GM19455 (cell line): ENCODE measurements around the gene MSMB.
"Not testable (repeated sequence)": the region's sequence is repeated elsewhere in the genome, so short reads cannot be mapped to it uniquely, and the experiment has no call there.

ENCODE experiments used
- ATAC-seq: cut with Tn5 transposase; IDR thresholded peaks from one replicate; pipeline ENCODE4 v1.9.1; 2021; ENCODE audit not compliant: unreplicated experiment

The MSMB gene, protein sequence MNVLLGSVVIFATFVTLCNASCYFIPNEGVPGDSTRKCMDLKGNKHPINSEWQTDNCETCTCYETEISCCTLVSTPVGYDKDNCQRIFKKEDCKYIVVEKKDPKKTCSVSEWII

DNA sequence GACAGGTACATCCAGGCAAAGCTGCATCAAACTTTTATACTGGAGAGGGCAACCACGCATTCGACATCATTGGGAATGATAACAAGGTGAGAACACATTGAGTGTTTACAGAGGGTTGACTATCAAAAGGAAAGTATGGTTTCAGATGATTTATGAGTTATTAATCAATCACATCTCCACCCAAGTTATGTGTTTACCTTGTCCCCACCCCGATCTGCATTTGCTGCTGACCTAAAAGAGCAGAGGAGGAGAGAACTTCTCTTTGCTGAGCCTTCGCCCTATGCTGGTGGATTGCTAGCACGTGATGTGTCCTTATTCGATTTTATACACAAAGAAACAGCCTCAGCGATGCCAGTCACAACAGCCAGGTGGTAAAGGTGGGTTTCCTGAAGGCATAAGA, at the start of gene MSMB:
MSMB (minus strand) TSS at position 9 of the 400 bp plus-strand sequence. CDS start 32 bp downstream, outside the sequence.
- no peak for ATAC-seq

DNA sequence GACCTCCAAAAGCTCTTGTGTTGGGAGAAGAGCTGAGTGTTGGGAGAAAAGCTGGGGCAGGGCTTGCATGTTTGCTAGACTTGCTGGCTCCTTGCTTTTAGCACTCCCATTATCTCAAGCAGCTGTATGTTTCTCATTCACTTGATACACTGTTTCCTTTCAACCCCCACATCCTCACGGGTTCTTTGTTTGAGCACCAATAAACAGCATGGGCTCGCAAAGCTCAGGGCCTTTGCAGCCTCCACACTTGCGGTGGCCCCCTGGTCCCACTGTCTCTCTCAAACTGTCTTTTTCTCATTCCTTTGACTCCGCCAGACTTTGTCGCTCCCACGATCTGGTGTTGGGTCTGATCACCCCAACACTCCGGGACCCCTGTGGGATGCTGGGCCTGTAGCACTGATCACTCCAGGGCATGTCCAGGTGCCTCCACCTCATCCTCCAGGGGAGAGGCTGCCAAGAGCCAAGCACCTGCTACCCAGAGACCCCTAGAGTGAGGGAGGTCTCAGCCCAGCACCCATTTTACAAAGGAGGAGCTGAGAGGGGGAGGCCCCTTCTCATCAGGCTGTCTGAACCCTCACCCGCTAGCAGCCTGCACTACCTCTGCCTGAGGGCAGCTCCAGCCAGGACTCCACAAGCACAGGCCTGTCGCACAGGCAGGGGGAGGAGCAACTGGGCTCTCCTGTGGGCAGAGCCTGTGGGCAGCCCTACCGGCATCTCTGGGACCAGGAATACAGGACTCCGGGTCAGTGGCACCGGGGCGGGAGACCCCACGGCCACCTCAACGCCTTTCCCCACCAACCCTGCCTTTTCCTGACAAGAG, 49.1 kb upstream of the MSMB start:
- no peak for ATAC-seq

DNA sequence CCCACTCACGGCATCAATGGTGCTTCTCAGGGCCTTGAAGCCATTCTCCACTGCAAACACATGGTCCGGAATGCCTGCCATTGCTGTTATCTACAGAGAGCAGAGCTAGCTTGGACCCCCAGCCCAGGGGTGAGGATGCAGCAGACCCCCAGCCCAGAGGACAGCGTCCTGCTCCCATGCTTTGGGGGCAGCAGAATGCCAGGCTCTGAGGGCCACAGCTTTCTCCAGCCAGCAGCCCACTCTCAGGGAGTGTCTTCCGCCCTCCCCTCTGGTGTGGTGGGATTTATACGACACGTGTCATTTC, 48.1 kb upstream of the MSMB start:
- no peak for ATAC-seq

DNA sequence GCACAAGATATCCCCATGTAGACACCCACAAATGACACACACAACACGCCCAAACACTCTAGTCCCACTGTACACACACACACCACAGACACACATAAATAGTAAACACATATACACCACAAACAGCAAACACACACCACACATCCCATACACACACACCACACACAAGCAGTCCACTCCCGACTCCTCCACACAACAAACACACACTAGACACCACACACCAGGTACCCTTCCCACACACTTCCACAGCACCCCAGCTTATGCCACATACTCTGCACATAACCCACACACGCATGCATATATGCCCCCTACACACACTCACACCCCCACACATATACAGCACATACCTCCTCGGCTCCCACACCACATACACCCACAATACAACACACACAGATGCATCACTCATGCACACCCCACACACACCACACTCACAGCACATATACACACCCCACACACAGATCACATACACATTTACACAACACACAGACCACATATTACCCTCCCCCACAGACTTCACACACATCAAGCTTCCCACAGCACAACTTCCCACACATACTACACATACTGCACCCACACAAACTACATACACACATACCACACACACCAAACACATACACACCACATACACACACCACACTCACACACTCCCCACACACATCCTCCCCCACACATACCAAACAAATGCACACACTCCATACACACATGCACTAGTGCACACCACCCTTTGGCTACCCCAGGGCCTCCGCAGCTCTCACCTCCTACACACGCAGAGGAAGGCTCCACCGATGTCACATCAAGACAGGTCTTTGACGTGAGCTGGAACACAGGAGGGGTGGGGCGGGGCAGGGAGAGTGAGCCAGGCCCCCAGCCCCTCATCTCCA, 47.5 kb upstream of the MSMB start:
- not testable (repeated sequence) for ATAC-seq

DNA sequence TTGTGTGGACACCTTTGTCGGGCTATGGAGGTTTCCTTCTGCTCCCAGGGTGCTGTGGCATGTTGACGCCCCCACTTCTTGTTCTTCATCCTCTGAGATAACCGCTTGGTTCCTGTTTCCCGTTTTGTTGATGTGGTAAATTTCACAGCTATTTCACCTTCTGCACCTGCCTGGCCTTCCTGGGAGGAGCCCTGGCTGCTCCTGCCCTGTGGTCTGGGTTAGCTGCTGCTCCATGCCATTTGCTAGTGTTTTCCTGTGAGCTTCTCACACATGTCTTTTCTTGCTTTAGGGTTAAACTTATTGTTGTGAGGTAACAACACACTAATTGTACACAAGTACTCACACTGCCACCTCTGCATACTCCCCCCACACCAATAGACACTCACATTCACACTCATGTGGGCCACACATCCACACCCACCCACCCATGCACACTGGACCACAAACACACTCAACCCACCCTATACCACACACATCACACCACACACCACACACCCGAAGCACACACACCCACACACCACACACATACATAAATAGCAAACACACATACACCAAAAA, 46.5 kb upstream of the MSMB start:
- no peak for ATAC-seq

DNA sequence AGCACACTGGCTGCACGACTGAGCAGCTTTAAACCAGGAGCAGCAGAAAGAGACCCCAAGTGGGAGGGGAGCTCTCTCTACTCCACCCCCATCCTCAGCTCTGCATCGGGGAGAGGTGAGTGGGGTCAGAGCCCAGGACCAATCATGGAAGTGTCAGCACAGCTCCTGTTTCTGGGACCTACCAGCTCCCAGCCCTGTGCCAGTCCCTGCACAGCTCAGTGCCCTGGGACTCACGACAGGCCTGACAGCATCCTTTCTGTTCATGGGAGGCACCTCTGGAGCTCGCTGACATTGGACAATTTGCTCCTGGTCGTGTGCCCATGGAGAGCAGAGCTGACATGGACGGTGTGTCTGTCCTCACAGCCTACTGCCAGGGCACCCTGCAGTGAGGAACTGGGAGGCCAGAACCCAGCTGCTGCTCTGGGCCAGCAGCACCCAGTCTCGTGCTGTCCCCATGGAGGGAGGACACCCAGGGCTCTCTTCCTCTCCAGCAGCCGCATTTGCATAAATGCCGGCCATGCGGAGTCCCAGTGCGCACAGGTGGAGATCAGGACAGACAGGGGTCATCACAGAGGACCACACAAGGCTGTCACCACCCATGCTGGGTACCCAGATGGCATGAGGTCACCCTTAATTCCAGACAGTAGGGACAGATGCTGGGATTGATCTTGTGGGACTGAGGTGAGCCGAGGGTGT, 45.9 kb upstream of the MSMB start:
- no peak for ATAC-seq

DNA sequence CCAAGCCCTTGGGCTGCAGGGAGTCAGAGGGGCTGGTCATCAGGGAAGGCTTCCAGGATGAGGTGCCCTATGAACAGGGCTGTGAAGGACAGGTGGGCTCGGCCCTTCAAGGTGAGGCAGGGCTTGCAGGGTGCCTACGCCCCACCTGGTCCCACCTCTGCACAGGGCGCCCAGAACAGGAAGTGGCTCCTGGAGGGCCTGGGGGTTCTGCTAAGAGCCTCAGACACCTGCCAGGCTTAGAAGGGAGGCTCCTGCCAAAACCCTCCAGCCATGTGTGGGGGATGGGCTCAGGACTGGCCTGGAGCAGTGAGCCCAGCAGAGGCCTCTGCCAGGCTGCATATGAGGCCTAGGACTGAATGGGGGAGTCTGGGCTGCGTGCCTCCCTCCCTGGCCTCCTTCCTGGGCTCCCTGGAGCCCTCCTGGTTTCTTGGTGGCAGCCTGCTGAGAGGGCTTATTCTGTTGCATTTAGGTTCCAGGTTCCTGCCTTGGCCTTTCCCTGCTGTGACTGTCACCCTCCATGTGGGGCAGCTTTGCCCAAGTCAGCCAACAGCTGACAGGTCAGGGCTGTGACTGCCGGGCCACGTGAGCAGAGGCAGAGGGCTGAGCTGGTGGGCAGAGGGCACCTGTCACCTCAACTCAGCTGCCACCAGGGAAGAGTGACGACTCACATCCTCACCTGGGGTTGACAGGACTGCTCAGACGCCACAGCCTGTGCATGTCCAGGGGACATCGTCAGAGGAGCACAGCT, 45.2 kb upstream of the MSMB start:
- no peak for ATAC-seq

DNA sequence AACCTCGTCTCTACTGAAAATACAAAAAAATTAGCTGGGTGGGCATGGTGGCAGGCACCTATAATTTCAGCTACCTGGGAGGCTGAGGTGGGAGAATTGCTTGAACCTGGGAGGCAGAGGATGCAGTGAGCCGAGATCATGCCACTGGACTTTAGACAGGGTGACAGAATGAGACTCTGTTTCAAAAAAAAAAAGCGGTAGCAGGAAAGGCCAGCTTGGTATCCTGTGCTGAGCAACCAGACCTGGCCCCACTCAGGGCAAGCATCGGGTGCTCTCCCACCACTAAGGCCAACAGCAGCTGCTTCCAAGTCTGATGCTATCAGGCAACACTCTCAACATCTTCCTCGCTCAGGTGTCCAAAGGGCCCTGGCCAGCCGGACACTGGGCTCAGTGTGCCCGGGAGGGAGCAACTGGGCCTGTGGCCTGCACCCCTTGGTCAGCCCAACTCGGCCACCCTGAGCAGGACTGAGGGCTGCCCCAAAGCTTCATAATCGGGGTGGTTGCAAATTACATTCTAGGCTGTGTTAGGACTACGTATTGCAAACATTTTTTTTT, 44.3 kb upstream of the MSMB start:
- ATAC-seq: no peak

DNA sequence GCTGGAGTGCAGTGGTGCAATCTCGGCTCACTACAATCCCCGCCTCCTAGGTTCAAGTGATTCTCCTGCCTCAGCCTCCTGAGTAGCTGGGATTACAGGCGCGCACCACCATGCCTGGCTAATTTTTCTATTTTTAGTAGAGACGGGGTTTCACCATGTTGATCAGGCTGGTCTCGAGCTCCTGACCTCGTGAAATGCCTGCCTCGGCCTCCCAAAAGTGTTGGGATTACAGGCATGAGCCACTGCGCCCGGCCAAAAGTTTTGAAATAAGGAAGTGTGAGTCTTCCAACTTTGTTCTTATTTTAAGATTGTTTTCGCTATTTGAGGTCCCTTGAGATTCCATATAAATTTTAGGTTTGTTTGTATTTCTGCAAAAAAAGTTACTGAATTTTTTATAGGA, 41.3 kb upstream of the MSMB start:
- ATAC-seq: not testable (repeated sequence)

DNA sequence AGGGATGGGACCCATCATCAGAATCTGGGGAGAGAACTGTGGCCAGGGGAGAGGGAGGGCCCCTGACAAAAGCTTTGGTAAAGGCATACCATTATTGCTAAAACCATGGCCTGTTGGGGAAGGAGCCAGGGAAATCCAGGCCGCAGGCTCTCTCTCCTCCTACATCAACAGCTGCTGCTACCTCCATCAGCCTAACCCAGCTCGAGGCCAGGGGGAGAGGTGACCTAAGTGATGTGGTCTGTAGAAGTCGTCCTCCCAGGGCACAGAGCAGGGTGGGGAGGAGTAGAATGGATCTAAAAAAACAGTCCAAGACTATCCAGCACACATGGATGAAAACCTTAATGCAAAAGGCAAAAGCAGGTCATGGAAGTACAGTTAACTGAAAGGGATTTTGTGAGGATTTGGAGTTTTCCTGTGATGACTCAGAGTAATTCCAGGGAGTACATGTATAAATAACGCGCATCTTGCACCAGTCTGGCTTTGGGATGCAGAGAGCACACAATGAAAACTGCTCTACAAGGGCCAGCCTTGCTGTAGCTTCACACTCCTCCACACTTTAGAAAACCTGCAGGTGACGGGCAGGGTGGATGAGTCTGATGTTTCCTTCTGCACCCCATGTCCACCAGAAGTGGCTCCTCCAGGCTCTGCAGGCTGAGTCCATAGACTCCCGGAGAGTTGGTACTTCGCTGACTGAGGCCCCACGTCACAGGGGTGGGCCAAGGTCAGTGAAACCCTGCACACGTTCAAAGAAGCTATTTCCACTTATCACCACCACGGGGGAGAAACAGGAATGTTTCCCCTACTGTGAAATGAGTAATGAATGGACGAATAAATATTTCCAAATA, 38.5 kb upstream of the MSMB start:
- ATAC-seq: no peak

DNA sequence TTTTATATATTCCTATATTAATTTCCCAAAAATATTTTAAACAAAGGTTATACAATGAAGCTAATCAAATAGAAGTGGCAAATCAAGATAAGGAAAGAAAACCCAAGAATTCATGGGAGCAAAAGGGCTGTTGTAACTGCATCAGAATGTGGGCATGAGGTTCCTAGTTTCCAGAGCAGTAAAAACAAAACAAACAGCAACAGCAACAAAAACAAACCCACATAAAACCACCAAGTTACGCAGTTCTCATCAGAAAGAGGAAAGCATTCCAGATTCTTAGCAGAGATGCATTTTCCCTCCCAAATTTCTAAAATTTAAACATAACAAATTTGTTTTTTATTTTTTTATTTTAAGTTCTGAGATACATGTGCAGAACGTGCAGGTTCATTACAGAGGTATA, 34.8 kb upstream of the MSMB start:
- ATAC-seq: no peak

DNA sequence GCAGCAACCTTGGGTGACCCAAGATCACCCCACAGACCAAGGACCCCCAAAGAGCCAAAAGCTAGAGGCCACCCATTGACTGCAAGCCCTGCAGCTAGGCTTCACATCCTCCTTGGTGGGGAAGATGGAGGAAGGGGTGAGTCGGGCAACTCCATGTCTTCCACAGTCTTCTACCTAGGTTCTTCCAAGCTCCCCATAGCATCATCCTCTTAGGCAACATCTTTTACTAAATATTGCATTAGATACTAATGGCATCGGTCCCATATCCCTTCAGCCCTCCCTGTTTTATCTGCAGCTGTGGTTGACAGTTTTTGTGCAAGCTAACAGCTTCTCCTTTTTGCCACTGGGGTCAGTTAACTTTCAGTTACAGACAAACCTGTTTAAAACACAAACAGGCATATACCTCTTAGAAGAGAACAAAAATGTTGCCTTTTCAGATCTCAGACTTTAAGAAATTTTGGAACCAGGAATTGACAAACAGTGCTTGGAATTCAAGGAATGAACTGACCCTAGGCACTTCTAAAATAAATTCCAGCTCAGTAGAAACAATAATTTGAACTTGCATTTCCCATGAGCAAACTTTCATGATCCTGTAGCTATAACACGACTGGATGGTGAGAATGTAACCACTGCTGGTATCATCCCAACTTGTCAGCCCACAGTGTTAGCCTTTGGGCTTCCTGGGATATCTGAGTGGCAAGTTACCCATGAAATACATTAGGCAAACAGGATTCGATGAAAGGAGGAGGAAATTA, 33.9 kb upstream of the MSMB start:
- no peak for ATAC-seq

DNA sequence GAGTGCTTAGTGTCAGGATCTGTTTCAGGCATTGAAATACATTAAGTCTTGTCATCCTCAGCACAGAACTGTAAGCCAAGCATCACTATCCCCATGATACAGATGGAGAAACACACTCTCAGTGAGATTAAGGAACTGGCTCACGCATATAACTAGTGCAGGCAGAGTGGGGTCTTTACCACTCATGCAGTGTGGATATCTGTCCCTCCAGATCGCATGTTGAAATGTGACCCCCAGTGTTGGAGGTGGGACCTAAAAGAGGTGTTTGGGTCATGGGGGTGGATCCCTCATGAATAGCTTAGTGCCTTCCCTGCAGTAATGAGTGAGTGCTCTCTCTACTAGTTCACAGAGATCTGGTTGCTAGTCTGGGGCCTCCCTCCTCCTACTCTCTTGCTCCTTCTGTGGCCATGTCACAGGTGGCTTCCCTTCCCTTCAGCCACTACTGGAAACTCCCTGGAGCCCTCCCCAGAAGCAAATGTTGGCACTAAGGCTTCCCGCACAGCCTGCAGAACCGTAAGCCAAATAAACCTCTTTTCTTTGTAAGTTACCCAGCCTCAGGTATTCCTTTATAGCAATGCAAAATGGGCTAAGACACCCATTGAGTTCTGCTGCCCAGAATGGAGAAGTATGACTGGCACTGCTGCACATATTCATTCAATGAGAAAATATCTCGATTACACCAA, 31.8 kb upstream of the MSMB start:
- ATAC-seq: no peak

DNA sequence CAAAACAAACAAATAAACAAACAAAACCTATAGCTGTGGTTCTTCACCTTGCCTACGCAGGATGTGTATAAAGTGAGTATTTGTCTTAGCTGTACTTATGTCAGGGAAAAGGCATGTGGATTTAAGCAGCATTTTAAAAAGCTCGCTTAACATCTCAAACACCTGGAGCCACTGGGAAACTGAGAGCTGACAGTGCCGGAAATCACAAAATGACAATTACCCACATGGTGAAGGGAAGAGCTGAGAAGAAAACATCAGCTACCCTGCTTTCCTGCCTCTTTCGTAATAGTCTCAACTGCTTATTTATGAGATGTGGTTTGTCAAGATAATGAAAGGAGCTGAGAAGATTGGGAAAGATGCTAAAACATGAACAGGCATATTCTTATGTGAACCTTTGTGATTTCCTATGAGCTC, 31.1 kb upstream of the MSMB start:
- no peak for ATAC-seq

DNA sequence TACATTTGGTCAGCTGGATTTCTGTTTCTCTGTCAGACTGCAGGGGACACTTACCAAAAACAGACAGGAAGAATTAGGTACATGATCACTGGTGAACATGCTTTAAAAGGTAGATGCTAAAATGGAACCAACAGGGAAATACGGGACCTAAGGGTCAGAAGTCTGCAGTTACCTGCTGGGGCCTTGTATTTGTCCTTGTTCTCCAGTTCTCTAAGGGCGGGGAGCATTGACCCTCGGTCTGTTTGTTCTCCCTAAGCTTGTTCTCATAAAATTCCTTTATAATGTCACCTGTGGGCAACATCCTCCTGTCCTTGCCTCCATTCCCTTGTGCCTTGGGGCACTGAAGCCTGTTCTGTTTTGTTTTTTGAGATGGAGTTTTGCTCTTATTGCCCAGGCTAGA, 29.8 kb upstream of the MSMB start:
- no peak for ATAC-seq

DNA sequence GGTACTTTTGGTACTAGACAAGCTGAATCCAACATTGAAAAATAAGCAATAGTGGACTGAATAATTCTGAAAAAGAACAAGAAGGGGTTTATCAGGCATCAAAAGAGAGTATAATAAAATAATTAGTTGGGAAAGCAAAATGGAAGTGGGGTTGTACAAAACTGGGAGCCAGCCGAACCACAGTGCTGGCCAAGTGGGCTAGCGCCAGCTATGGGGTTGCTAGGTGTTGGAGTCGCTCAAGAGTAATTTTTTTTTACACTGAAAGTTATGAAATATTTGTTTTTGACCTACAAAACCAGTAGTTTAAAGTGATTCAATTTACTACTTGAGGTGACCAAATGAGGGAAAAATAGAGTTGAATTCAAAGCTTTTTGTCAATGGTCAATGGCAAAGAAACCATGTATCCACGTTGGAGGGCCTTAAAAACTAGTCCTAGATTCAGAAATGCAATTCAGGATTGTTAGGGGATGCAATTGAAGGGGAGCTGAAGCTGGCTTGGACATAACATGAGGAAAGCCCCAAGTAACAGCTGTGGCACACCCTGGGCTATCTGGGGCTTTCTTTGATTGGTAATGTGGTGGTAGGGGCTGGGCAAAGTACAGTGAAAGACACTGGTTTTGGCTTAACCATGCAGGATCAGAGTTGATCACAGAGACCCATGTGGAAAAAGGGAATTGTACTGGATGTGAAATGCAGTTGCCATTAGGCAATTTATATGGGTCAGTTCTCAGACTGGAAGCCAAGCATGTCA, 28.3 kb upstream of the MSMB start:
- ATAC-seq: no peak

DNA sequence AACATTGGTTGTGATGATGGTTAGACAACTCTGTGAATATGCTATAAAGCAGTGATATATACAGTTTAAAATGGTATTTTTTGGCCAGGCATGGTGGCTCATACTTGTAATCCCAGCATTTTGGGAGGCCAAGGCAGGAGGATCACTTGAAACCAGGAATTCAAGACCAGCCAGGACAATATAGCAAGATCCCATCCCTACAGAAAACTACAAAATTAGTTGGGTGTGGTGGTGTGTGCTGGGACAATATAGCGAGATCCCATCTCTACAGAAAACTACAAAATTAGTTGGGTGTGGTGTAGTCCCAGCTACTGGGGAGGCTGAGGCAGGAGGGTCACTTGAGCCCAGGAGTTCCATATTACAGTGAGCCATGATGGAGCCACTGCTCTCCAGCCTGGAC, 27.5 kb upstream of the MSMB start:
- no peak for ATAC-seq
